NCI-H226 (cell line): ENCODE data around the gene RBSN.

Experiments
- DNase-seq: peaks from one replicate; pipeline ENCODE4 v3.0.0-alpha.2; 2015

Gene RBSN

GRCh38 chr3:15099364-15100098 is 583 bp upstream of the RBSN start:
- no peak for DNase-seq

GRCh38 chr3:15097891-15098290 is 1.1 kb downstream of the RBSN start:
- no peak for DNase-seq

GRCh38 chr3:15096046-15096445 is 2.9 kb downstream of the RBSN start:
- DNase-seq = no peak

GRCh38 chr3:15094187-15094875 is 4.6 kb downstream of the RBSN start:
- no peak for DNase-seq

- no peak for DNase-seq
These were observed 6.3 kb downstream of the RBSN start for GRCh38 chr3:15092686-15093085.

GRCh38 chr3:15091575-15091974 is 7.4 kb downstream of the RBSN start:
- DNase-seq = no peak

- DNase-seq = no peak
These were observed 9.7 kb downstream of the RBSN start for GRCh38 chr3:15089201-15089600.

GRCh38 chr3:15086699-15087098 is 12.2 kb downstream of the RBSN start:
- DNase-seq = no peak

GRCh38 chr3:15086263-15086662 is 12.7 kb downstream of the RBSN start:
- DNase-seq = no peak

GRCh38 chr3:15083252-15083651 is 15.7 kb downstream of the RBSN start:
- DNase-seq = no peak

GRCh38 chr3:15081960-15082664 is 16.8 kb downstream of the RBSN start:
- no peak for DNase-seq

- no peak for DNase-seq
These were observed 19.9 kb downstream of the RBSN start for GRCh38 chr3:15079091-15079490.

- DNase-seq = no peak
These were observed 24.4 kb downstream of the RBSN start for GRCh38 chr3:15074500-15074899.

- DNase-seq = no peak
These were observed 27.2 kb downstream of the RBSN start for GRCh38 chr3:15071699-15072098.

- DNase-seq = no peak
These were observed 29.5 kb downstream of the RBSN start for GRCh38 chr3:15069441-15069840.

GRCh38 chr3:15066467-15066866 is 32.5 kb downstream of the RBSN start:
- DNase-seq = no peak

GRCh38 chr3:15065550-15066007 is 33.4 kb downstream of the RBSN start:
- DNase-seq = no peak

- peak; percentile 88 for DNase-seq
These were observed 34.0 kb downstream of the RBSN start, which contains the start of gene MRPS25 for GRCh38 chr3:15064835-15065549. MRPS25 (minus strand) TSS chr3:15065315; CDS start chr3:15065194, 121 bp downstream.

GRCh38 chr3:15064299-15064834 is 34.6 kb downstream of the RBSN start:
- DNase-seq = no peak

- DNase-seq = no peak
These were observed 35.2 kb downstream of the RBSN start for GRCh38 chr3:15063656-15064286.

GRCh38 chr3:15063238-15063637 is 35.7 kb downstream of the RBSN start:
- no peak for DNase-seq

- DNase-seq = no peak
These were observed 38.9 kb downstream of the RBSN start for GRCh38 chr3:15060029-15060428.
